Activated CD8-positive, alpha-beta memory T cell treated with anti-CD3 and anti-CD28 coated beads for 48 hours (primary cell): Measurements from ENCODE around the gene ITIH5.
"Not testable (repeated sequence)": the region's sequence is repeated elsewhere in the genome, so short reads cannot be mapped to it uniquely, and the experiment has no call there.

Experiments used
- DNase-seq, 3 experiments: peaks; one replicate each; pipeline ENCODE4 v3.0.0-alpha.2; 2020; ENCODE audit warnings: low read depth in 2 of 3, low spot score in 2 of 3

ITIH5 gene

DNA sequence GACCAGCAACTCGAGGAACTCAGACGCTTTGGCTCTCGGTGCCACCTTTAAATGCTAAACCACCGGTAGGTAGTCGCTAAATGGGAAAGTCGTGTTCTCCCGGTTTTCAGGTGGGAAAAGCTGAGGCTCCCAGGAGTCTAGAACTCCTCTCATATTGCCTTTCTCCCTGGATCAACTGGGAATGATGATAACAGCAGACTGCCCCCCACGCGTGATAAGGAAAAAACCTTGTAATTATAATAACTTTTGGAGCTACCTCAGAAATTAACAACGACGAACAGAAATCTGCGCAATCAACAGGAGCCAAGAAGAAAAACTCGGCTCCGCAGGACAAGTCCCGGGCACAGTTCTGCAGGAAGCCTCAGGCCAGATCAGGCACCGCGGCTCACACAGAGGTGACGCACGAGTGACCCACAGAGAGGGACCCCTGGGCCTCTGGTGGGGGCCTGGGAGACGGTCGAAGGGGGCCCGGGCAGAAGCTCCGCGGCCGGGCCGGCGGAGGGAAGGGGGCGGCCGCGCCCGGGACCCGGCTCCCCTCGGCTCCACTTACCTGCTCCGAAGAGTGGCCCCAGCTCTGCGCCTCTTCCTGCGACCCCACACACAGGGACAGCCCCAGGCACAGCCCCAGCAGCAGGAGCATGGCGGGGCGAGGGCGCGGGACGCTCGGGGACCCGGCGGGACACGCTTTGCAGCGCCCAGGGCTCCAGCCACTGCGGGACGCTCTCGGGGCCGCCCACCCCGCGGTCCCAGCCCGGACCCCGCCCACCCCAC, at the start of gene ITIH5:
Gene ITIH5 (minus strand): TSS at position 714 of the 771 bp plus-strand sequence. CDS start 74 bp downstream, at position 640.
- no peak for DNase-seq

DNA sequence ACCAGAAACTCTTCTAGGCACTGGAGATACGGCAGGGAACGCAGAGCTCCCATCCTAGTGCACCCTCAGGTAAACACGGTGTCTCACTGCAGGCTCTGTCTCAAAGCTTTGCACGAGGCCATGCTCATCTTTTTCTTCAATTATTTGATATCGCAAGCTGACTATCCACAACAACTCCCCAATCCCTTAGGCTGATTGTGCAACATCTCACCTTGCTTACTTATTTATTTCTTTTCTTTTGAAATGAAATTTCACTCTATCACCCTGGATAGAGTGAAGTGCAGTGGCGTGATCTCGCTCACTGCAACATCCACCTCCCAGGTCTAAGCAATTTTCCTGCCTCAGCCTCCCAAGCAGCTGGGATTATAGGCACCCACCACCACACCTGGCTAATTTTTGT, 48.7 kb upstream of the ITIH5 start:
- DNase-seq = no peak

DNA sequence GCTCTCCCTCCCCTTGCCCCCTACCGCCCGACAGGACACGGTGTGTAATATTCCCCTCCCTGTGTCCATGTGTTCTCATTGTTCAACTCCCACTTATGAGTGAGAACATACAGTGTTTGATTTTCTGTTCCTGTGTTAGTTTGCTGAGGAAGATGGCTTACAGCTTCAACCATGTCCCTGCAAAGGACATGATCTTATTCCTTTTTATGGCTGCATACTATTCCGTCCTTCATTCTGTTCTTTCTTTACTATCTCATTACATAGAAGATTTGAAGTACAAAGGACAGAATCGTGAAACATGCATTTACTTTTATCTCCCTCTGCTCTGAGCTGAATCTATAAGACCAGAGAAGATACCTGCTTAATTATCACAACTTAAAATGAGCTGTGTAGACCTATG, 44.3 kb upstream of the ITIH5 start:
- DNase-seq = not testable (repeated sequence)

DNA sequence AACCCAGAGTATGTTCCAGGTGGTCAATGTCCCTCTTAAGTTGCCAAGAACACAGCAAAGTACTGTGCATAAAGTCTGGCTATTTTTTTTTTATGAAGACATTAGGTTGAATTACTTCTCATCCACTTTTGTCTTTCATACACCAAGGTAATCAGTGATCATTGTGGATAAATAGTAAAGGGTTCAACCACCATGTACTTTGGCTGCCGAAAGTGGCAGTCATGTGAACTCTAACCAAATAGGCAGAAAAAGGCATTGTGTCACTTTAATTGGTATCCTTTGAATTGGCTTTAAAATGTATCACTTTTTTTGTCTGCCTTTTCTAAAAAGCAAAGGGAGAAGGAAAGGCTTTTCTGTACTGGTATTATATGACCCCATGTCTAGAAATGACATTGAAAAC, 43.7 kb upstream of the ITIH5 start:
- no peak for DNase-seq

DNA sequence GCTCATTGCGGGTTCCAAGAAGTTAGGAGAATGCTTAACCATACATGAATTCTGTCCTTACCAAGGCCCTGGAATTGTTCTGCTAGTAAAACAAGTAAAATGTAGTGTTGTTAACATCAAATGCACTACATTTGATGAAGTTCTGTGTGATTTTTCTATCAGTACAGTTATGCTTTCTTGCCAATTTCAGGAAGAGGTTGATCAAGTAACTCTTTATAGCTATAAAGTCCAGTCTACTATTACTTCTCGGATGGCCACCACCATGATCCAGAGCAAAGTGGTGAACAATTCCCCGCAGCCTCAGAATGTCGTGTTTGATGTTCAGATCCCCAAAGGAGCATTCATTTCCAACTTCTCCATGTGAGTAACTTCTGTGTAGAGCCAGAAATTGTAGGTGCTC, 42.1 kb upstream of the ITIH5 start:
- no peak for DNase-seq

DNA sequence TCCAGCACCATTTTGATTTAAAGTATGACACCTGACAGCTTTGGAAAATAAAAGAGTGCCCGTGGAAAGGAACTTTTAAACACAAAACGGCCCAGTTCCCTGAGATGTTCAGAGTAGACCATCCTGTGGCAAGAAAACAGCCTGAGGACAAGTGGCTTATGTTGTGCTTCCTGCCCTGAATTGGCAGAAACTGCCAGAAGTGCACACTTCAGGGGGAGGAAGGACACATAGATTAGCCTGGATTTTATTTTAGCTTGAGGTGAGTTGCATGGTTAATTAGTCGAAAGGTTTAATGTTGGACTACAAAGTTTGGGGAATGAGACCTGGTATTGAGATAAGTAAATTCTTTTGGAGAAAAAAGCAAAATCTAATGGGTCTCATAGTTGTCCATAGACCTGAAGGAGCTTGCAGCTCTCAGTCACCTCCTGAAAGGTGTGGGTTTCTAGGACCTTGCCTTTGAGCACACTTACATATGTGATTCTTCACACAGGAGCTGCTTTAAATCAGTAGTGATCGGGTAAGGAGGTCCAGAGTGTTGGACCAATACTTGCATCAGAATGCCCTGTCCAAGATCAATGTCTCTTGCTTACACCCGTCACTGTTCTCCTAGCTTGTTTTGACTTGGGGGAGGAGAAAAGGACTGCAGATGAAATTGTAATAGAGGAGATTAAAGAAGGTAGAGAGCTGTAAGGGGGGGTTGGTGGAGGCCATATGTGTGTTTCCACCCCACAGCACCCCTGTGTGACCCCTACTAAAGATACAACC, 41.3 kb upstream of the ITIH5 start:
- DNase-seq = no peak

DNA sequence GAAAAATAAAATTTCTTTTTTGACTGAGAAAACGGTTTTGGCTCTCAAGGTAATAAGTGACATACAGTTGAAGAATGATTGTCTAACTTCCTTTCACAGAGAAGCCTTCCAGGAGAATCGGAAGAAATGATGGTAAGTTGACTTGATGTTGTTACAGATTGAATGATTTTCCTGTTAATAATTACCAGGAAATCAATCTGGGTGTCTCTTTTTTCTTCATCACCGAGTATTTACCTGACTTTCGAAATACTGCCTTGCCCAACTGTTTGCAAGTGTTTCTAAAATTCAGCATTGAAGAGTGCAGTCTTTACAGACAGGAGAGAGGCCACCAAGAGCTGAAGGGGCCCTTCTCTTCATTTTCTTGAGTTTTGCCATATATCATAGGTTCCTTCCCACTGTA, 40.3 kb upstream of the ITIH5 start:
- DNase-seq = no peak

DNA sequence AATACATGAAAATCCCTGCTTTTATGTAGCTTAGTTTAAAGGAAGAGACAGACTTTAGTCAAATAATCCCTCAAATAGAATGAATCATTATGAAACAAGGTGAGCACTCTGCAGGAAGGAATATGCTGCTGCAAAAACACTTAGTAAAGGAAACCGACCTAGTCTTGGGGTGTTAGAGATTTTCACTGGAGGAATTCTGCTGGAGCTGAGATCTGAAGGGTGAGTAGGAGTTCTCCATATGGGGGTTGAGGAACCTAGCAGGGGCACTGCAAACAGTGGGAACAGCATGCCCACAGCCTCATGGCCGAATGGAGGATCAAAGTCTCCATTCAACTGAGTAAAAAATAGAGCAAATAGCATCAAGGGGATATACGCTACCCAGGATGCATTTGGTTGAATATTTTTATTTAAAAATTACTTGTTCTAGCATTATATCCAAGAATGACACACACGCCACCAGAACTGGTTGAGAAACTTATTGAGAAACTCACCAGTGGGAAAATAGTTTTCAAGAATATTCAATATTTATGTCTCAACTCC, 39.8 kb upstream of the ITIH5 start:
- no peak for DNase-seq

DNA sequence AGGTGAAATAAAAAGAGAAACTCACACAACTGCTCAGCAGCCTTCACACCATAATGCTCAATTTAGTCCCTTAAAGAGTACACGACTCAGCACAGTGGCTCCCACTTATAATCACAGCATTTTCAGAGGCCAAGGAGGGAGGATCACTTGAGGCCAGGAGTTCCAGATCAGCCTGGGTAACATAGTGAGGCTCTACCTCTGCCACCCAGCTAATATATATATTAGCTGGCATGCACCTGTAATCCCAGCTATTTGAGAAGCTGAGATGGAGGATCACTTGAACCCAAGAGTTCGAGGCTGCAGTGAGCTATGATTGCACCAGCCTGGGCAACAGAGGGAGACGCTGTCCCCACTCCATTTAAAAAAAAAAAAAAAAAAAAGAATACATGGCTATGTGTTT, 38.6 kb upstream of the ITIH5 start:
- no peak for DNase-seq

DNA sequence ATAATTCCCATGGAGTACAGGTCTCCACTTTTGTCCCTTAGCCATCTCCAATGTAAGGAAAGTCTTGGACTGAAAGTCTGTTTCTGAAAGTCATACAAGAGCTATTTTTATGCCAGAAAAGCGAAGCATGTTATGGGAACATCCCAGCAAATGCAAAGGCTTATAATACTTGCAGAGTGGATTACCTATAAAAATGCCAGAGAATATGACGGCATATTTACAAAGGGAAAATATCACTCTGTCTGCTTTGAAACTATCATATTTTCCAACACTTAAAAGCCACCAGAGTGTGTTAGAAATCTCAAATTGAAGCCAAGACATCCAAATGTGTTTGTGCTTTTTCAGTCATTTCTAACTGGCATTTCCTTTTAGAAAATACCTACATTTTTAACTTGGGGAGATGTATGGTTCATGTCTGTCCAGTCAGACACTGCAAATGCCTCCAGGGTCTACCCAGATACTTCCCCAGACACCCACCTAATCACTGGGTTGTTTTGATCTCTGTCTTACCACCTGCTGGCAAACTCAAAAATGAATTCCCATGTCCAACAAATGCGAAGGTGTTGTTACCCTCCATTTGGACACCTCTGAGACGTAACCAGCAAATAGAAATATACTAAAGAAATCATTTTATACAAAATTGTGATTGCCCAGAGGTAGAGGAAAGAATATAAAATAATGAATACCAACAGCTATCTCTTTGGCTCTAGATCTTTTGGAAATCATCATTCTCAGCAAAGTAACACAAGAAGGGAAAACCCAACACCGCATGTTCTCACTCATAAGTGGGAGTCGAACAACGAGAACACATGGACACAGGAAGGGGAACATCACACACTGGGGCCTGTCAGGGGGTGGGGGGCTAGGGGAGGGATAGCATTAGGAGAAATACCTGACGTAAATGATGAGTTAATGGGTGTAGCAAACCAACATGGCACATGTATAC, 37.6 kb upstream of the ITIH5 start:
- DNase-seq = no peak

DNA sequence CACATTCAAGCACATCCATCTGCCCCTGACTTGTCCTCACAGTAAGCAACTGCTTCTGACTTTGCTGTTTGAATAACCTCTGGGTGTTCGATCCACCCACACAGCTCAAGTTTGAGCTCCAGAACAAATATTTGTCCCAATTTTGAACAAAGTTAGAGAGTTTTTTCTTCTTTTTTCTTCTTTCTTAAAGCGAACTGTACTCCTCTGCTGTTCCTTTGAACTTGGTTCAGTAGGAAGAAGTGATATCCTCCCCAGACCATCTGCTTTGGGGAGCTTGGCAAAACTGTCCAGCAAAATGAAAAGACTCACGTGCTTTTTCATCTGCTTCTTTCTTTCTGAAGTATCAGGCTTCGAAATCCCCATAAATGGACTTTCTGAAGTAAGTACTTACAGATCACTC, 36.4 kb upstream of the ITIH5 start, which contains the start of gene ITIH2:
Gene ITIH2 (plus strand): TSS at position 177 of the 400 bp plus-strand sequence. CDS start 119 bp downstream, at position 296.
- DNase-seq = no peak

DNA sequence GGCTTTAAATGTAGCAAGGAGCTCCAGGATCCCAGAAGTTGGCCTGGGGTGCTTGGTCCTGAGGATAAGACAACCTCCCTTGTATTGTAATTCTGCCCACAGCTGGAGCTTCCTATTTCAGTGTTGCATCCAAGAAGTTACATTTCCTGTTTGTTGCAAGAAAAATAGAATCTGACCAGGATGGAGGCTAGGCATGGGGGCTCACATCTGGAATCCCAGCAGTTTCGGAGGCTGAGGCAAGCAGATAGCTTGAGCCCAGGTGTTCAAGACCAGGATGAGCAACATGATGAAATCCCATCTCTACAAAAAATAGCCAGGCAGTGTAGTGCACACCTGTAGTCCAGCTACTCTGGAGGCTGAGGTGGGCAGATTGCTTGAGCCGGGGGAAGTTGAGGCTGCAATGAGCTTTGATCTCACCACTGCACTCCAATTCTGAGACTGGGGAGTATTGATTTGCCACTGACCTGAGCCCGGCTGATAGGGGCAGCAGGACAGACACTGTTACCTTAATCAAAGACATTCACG, 35.6 kb upstream of the ITIH5 start:
- no peak for DNase-seq

DNA sequence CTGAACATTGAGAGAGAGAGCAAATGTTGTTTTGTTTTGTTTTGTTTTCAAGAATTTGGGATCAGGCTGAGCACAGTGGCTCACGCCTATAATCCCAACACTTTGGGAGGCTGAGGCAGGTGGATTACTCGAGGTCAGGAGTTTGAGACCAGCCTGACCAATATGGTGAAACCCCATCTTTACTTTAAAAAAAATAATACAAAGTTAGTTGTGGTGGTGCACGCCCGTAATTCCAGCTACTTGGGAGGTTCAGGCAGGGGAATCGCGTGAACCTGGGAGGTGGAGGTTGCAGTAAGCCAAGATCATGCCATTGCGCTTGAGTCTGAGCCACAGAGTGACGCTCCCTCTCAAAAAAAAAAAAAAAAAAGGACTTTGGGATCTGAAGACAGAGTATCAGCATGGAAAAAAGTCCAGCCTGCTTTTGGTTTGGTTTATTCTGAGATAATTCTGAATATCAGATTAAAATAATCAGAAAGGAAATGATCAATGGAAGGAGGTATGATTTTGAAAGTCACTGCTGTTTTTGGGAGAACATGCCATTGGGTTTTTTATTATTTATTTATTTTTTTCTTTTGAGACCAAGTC, 34.5 kb upstream of the ITIH5 start:
- no peak for DNase-seq

DNA sequence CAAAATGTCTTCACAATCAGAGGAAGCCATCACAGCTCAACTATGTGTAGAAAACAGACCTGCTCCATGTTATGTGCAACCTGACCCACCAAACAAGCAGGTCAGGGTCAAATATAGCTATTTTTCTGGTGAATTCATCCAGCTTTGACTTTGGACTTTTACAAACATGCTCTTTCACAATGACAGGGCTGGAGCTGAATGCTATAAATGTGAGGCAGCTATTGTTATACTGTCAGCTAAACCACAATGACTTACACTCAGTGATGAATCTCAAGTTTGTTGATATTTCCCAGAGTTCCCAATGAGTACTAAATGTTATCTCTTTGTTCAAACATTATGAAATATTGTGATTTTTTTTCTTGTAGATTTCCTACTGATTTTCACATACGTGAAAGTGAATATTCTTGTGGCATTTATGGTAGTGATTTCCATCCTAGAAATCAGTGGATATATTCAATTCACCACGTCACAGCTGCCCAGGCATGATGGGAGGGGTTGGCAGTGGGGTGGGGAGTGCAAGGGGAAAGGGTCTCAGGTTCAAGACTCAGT, 33.9 kb upstream of the ITIH5 start:
- DNase-seq = no peak

DNA sequence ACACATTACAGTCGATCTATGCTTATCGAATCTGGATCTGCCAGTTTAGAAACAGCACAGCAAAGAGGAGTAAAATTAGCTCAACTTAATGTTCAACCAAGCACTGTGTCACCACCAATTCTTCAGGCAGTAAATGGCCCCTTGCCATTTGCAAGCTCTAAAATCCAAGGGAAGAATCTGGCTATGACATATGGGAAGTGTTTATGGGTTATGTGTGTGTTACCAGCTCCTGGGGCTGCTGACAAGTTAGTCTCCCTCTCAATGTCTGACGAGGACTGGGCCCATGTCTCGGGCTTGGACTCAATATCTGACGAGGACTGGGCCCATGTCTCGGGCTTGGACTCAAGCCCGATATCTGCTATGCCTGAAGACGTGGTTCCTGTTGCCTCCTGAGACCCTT, 30.7 kb upstream of the ITIH5 start:
- DNase-seq = no peak

DNA sequence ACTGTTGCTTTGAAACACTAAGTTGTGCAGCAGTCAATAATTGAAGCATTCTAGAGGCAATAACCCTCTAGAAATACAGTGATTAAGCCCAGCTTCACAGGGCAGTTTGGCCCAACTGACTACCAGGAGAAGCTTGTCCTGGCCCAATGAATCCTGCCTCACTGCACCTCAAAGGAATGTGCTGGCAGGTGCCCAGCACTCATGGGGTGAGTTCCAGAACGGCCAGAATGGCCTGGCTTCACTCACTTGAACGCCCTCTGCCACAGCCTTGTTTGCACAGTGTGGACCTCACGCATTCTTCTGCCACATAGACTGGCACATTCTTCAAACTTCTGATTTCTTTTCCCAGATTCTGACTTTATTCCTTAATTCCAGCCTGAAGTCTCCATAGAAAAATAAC, 29.8 kb upstream of the ITIH5 start:
- DNase-seq = no peak

DNA sequence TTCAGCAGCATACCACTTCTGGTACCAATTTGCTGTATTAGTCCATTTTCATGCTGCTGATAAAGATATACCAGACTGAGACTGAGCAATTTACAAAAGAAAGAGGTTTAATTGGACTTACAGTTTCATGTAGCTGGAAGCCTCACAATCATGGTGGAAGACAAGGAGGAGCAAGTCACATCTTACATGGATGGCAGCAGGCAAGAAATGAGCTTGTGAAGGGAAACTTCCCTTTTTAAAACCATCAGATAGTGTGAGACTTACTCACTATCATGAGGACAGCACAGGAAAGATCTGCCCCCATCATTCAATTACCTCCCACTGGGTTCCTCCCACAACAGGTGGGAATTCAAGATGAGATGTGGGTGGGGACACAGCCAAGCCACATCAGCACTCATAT, 26.4 kb upstream of the ITIH5 start:
- DNase-seq = not testable (repeated sequence)

DNA sequence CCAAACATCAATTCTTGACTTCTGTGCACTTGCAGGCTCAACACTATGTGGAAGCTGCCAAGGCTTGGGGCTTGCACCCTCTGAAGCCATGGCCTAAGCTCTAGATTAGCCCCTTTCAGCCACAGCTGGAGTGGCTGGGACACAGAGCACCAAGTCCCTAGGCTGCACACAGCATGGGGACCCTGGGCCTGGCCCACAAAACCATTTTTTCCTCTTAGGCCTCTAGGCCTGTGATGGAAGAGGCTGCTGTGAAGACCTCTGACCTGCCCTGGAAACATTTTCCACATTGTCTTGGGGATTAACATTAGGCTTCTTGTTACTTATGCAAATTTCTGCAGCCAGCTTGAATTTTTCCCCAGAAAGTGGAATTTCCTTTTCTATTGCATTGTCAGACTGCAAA, 25.6 kb upstream of the ITIH5 start:
- DNase-seq = not testable (repeated sequence)

DNA sequence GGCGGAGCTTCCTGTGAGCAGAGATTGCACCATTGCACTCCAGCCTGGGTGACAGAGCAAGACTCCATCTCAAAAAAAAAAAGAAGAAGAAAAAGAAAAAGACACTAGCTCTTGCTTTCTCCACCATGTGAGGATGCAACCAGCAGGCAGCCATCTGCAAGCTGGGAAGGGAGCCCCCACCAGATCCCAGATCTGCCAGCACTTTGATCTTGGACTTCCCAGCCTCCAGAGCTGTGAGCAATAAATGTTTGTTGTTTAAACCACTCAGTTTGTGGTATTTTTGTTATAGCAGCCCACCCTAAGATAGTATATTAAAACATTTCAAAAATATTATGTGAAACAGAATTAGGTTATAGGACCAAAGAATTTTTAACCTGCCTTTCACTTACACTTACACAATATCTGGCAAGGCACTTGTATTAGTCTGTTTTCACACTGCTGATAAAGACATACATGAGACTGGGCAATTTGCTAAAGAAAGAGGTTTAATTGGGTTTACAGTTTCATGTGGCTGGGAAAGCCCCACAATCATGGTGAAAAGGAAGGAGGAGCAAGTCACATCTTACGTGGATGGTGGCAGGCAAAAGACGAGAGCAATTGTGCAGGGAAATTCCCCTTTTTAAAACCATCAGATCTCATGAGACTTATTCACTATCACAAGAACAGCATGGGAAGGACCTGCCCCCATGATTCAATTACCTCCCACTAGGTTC, 24.3 kb upstream of the ITIH5 start:
- not testable (repeated sequence) for DNase-seq

DNA sequence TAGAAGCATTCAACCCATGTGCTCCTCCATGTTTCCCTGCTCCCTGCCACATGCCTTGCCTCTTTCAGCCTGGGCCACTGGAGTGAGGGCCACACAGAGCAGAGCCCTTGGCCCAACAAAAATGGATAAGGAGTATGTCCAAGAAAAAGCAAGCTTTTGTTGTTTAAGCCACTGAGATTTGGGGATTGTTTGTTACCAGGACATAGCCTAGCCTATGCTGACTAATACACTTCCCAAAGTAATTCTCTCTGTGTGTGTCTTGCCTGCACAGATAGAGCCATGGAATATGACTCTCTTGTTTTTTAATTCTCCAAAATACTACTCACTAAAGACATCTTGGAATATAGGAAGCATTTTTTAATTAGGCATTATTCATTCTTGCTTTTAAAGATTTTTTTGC, 22.8 kb upstream of the ITIH5 start:
- DNase-seq = no peak
